ENCODE measurements around the gene FBXW7.

FBXW7 gene

DNA sequence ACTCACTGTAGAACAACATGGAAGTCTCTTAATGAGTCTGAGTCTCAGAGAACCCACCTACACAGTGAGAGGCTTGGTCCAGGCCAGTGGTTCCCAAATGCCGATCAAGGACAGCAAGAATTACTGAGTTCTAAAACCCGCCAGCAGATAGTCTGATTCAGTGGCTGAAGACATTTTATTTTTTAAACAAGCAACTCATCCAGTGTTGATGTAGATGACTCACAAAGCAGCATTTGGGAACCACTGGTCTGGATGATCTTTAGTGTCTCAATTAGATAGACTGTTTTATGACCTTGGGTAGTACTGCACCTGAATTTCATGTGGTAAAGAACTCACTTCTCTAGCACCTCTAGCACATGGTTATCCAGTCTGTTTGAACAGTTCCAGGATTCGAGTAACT lies 193.6 kb downstream of the FBXW7 start:
- no peak for DNase-seq

DNA sequence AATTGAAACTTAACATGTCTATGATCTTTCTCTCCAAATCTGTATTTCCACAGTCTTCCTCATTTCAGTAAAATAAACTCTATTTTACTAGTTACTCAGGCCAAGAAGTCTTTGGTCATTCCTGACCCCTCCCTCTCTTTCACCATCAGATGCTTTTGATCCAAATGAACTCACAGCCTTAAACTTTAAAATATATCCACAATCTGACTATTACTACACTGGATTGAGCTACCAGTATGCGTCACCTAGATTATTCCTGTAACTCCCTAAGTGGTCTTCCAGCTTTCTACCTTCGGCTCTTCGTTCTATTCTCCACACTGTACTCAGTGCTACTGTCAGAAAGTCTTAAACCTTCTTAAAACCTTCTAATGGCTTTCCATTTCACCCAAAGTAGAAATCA lies 195.1 kb downstream of the FBXW7 start:
- no peak for DNase-seq

DNA sequence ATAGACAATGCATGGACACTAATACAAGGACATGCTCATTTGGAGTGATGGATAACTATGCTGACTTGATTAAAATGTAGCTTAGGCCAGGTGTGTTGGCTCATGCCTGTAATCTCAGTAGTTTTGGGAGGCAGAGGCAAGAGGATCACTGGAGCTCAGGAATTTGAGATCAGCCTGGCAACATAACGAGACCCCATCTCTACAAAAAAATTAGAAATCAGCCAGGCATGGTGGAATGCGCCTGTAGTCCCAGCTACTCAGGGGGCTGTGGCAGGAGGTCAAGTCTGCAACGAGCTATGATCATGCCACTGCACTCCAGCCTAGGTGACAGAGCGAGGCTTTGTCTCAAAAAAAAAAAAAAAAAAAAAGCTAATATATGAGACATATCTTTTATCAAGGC lies 196.3 kb downstream of the FBXW7 start:
- DNase-seq = no peak

DNA sequence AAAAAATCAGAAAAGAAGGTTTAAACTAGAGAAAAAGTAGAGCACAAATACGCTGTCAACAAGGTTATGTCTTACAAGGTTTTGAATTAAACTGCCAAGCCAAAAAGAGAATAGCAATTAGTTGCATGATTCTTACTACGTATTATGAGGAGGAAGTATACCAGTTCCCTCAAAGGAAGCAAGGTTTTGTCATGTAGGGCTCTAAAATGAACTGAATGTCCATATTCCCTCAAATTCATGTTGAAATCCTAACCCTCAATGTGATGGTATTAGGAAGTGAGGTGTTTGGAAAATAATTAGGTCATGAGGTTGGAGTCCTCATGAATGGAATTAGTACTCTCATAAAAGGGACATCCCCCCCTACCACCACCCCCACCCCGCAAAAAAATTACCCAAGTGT lies 201.0 kb downstream of the FBXW7 start:
- no peak for DNase-seq

DNA sequence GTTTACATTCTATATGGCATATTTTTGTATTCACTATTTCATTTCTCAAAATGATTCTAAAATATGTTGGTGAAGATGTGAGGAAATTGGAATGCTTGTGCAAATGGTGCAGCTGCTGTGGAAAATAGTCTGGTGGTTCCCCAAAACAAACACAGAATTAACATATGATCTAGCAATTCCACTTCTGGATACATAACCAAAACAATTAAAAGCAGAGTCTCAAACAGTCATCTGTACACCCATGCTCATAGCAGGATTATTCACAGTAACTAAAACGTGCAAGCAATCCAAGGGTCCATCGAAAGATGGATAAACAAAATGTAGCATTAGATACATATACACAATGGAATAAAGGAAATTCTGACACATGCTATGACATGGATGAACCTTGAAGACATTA lies 204.8 kb downstream of the FBXW7 start:
- DNase-seq = no peak

DNA sequence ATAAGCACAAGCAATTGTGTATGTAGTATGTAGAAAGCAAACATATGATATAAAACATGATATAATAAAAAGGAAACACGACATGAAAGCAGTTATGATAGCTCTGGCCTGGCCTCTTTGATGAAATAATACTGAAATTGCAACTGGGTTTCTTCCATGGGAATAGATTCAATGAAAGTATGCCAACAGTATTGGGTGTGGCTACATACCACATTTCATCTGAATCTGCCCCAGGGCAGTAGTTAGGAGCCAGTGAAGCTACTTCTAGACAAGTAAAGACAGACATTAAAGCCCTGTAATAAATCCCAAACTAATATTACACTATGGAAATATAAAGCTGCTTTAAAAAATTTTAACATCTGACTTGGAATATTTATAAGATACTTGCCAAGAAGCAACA lies 207.3 kb downstream of the FBXW7 start:
- no peak for DNase-seq

DNA sequence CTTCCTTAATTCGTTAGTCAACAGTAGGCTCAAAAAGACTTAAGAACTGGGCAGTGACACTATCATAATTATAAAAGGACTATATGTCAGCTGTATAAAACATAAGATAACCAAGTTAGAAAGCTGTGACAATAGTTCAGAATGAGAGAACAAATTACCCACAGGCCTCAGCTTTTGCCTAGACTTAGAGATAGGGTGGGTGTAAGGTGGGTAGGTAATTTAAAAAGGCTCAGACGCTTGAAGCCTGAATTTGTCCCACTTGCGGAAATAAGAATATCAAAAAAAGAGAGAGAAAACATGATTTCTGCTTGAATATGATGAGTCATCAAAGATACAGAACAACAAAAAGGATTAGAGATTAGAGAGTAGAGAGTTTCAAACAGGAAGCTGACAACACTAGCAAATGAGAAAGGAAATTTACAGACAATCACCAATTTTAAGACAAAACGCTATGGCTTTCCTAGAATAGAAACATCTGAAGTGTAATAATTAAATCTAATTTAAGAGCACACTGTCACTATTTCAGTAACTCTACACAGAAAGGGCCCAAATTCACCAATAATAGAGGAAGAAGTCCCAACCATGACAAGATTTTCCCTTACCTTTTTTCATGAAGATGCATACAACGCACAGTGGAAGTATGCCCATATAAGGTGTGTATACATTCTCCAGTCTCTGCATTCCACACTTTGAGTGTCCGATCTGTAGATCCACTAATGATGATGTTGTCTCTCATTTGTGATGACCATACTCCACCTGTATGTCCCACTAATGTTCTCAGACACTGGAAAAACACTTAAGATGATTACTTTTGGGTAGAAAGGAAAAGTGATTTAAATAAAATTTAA lies 208.1 kb downstream of the FBXW7 start:
- no peak for DNase-seq

DNA sequence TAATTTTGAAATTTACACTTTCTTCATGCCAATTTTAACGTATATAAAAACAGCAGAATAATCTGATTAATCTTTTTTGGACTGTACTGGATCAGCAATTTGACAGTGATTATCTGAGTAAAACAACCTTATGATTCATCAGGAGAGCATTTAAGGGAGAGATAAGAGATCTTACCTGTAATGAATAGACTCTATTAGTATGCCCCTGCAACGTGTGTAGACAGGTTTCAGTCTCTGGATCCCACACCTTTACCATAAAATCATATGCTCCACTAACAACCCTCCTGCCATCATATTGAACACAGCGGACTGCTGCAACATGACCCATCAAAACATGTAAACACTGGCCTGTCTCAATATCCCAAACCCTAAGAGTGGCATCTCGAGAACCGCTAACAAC lies 210.1 kb downstream of the FBXW7 start:
- DNase-seq = no peak

DNA sequence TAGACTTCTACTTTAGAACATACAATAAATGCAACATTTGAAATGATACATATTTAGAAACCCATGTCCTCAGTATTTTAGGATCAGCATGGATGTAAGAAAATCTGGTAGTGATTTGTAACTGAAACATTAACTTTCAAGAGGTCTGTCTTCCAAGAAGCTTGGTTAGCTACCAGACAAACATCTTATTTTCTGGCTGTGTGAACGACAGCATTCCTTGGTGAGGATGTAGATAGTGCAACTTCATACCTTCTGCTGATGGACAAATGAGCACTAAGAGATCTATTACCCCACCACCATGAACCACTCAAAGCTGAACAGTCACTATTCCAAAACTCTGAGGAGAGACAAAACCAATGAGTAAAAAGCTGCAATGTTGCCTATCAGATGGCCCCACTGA lies 212.7 kb downstream of the FBXW7 start:
- DNase-seq = no peak

DNA sequence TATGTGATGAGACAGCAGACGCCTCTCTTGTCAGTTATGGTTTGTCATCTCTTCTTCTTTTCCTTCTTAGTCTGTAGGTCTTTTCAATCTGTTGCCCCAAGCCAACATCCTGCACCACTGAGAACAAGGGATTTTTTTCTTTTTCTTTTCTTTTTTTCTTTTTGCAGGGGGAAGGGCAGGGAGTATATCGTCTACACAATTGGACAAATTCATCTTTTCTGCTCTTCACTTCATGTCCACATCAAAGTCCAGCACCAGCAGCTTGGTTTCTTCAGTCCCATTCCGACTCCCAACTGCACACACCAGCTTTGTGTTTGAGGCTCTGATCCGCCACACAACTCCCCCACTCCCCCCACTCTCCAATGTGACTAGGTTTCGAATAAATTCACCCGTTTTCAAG lies 213.2 kb downstream of the FBXW7 start:
- DNase-seq = no peak

DNA sequence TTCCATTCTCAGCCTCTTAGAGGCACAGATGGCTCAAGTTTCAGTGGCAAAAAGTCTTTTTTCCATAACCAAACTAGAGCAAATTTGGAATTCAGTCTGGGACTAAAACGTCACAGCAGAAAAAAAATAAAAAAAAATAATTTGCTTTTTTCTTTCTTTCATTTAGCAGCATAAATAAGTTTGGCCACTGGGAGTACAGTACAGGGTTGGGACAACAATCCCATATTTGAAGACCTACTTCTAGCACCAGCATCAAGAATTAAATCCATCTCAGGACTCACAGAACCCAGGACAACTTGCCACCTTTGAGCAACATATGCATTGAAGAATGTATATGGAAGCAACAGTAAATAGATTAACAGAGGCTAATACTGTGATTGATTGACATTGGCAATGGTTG lies 214.0 kb downstream of the FBXW7 start:
- DNase-seq = no peak

DNA sequence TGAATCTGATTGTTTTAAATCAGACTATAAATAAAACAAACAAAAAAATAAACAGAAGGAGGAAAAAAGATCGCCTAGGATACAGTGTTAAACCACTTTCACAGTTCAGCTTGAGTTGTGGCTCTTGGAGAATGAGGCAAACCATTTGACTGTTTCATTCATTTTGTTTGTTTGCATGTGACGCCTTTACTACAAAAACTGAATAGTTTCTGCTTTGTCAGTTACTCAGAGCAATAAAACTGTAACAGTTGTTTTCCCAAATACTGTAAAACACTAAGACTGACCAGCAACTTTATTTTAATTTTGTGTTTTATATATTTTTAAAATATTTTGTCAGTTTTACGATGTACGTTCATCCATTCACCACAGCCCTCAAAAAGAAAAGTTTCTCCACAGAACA lies 214.5 kb downstream of the FBXW7 start:
- no peak for DNase-seq

DNA sequence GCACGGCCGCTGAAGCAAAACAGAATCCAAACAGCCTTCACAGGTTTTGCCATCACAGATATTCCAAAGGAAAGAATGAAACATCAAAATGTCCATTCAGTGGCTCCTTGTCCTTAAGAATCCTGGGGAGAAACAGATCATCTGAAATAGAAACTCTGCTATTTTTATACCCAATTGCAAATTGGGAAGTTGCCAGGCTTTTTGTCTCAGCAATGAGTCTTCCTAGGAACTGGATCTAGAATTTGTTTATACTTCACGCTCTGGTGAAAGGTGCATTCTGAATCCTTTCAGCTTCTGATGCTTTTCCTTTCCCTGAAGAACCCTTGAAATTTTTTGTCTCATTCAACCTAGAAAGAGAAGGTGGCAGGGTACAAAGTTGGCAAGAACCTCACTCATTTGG lies 218.9 kb downstream of the FBXW7 start:
- peak in 2 of 58 donors; percentile 6 to 22 for DNase-seq

DNA sequence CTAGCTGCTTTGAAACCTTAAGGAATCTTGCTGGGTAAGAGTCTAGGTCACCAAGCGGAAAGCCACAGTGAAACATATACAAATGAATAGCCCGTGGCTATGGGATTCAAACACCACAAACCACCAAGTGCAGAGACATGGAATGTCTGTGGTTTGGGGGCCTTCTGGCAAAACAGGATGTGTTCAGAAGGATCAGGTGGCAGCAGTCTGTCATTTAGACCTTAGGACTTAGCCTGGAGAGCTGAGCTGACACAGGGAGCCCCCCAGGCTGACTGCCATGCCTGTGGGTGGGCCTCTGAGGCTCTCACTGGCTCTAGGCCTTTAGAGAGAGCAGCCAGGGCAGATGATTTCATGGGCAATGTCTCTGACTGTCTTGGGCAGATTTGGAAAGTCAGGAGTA lies 225.6 kb downstream of the FBXW7 start:
- DNase-seq = no peak

DNA sequence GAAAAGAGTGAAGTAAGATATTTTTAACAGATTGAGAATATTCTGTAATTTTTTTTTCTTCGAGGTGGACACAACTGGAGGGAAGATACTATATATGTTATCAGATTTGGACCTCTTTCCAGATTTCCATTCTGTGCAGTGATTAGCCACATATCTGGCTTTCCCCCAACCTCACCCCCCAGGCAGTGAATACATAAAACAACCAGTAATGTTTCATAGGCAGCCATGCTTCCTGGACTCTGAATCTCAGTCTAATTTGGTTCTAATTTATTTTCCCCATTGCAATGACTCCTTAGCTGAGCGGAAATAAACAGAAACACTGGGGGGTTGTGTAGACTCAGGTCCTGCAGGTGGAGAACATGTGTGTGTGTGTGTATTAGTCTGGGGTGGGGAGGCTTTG lies 226.5 kb downstream of the FBXW7 start:
- DNase-seq = no peak

DNA sequence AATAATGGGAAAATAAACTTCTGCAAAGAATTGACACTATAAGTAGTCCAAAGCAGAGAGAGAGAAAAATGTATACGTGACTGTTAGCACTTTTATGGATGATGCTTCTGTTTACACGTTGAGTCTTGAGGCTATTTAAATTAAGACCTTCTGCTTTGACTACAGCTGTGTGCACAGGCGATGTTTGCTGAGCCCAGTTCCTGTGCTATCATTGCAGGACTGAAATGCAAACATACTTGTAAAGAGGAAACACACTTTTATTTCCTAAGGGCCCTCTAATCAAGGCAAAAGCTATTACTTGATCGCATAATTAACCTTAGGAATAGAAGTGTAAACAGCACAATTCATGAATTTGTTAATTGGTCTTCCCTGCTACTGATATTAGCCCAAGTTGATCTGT lies 226.9 kb downstream of the FBXW7 start:
- DNase-seq = no peak

DNA sequence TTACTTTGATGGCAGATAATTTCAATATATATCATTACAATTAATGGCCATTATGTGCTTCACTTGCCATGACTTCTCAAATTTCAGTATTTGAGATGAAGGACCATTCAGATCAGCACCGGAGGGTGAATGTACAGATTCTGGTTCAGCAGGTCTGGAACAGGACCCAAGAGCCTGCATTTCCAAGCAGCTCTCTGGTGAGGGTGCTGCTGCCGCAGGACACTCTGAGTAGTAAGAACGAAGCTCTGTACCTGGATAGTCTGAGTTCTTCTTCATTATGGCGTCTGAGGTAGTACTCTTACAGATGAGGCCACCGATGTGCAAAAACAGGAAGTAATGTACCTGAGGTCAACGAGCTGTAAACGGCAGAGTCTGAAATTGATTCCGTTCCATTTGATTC lies 228.2 kb downstream of the FBXW7 start:
- DNase-seq = no peak

DNA sequence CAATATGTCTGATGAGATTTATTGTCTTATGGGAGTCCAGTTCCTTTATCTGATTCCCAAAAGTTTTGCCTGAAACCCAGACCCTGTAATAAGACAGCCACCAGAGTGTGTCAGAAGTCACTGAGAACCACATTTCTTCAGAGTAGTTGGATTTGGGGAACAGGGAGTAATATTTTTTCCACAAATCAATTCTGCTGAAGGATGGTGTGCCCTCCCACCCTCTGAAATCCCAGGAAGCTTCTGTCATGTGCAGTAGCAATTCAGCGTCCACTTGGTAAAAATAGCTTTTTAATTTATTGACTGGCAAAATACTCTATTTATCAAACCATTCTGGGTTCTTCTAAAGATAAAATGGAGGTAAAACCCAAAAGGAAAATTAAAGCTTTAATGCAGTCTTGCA lies 229.4 kb downstream of the FBXW7 start:
- DNase-seq = no peak

DNA sequence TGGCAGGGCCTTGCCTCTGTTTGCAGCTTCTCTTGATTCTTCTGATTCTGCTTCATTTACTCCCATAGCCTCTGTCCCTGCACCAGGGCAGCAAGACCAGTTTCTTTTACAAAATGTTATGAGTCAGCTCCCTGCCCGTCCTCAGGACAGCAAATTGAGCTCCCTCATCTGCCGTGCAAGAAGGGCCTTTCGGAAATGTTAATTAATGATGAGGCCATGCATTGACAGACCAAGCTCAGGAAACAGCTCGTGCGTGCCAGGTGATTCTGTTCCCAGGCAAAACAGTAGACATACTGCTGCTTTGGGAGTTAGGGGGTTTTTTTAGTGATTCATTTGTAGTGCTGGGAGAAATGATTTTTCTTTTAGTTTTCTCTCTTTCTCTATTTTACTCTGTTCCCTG lies 231.7 kb downstream of the FBXW7 start:
- no peak for DNase-seq

DNA sequence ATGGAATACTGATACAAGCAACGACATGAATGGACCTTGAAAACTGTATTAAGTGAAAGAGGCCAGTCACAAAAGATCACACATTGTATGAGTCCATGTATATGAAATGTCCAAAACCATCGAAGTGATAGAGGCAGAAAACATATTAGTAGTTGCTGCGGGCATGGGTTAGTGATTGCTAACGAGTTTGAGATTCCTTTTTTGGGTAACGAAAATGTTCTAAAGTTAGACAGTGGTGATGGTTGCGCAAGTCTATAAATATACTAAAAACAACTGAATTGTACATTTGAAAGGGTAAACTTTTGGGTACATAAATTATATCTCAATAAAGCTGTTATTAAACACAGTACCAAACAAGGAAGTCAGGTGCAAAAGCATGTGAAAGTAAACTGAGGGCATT lies 234.5 kb downstream of the FBXW7 start:
- no peak for DNase-seq

DNA sequence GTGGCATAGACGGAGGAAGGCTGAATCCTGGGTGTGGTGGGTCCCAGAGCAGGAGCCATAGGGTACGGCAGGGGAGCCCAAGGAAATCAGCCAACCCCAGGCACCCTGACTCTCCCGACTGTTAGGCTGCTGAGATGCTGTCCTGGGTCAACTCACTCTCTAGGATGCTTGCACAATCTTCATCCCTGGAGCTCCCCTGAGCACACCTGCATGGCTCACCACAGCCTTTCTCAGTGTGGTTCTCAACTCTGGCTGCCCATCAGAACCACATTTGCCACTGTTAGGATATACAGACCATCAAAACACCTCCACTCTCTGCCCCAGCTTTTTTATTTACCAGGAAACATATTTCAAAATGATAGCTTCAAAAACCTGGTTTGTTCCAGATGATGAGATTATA lies 236.3 kb downstream of the FBXW7 start:
- DNase-seq = no peak

DNA sequence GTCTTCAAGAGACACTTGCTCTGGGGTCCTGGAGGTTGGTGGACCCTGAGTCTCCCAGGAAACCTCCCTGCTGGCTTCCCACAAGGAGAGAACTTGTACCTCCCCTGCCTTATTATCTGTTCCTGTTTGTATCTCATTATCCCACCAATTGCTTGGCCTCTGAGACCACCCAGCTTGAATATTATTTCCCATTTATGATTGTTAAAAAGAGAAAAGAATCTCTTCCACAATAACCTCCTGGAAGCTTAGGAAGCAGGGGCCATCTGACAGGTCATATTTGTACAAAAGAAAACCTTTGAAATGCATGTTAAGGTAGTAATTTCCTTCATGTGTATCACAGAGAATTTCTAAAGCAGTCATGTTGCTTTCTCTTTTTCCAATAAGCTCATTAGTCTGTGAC lies 239.5 kb downstream of the FBXW7 start:
- DNase-seq = no peak

DNA sequence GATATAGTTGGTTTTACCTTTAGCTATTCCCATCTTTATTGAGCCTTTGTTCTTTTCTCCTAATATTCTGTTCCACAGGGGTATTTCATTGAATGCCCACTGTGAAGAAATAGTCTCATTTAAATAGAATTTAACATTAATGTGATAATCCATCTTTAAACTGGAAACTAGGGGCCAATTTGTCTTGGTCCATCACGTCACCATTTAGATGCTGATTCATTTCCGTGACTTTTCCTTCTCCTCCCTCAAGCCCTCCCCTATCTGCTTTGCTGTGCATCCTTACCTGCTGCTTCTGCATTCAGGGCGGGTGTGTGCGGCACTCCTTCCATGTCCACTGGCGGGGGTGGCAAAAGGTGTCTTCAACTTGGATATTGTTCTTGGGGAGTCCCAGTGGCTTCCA lies 241.1 kb downstream of the FBXW7 start:
- DNase-seq = no peak

DNA sequence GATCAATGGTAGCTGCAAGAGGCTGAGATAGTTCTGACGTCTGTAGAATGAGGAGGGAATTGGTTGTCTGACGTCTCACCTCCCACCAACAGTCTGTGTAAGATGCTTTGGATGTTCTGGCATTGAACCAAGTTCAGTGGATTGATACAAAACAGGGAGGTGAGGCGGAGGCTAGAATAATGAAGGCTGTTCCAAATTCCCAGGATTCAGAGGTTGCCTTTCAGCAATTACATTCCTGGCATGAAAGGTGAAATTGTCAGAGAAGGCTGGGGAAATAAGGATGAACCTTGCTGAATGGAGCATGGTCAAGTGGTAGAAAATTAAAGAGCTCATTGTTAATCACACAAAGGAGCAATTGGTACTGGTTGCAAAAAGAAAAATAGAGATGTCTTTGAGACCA lies 241.6 kb downstream of the FBXW7 start:
- DNase-seq = no peak
